ENCODE measurements around the gene FILIP1L.

DNA sequence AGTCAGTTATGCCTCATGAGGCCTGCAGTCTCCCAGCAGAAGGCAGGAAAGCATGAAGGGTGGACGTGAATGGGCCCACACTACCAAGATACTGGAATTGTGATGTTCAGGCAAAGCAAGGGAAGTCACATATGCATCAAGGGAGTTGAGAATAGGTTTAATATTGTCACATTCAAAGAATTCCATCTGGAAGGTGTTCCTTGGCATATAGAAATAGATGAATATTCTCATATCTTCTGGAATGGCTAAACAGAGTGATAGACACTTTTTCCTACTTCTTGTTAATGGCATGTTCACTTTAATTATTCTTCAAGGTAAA, 193.0 kb downstream of the FILIP1L start:
- TF ChIP-seq, protein P1, sequence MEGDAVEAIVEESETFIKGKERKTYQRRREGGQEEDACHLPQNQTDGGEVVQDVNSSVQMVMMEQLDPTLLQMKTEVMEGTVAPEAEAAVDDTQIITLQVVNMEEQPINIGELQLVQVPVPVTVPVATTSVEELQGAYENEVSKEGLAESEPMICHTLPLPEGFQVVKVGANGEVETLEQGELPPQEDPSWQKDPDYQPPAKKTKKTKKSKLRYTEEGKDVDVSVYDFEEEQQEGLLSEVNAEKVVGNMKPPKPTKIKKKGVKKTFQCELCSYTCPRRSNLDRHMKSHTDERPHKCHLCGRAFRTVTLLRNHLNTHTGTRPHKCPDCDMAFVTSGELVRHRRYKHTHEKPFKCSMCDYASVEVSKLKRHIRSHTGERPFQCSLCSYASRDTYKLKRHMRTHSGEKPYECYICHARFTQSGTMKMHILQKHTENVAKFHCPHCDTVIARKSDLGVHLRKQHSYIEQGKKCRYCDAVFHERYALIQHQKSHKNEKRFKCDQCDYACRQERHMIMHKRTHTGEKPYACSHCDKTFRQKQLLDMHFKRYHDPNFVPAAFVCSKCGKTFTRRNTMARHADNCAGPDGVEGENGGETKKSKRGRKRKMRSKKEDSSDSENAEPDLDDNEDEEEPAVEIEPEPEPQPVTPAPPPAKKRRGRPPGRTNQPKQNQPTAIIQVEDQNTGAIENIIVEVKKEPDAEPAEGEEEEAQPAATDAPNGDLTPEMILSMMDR (optimal IDR thresholded peaks at IDR 0.05 in 1 of 3, IDR thresholded peaks at IDR 0.05 in 1 of 3, conservative IDR thresholded peaks at IDR 0.05 in 1 of 3; ENCODE audit: extremely low read depth in 1 of 3, insufficient read depth in 2 of 3, low read length in 3 of 3): no peak
- no peak for TF ChIP-seq EZH2 (IDR thresholded peaks at IDR 0.05; ENCODE audit: low read length)

All from keratinocyte (primary cell).